Stimulated activated naive B cell treated with anti-CD40 and anti-IgM and Interleukin-4, amounts not matched to agents 10 μg/mL and 1 μg/mL and 100 μg/mL, for 72 hours (primary cell): ENCODE results near the gene CYB5B.
"Not testable (repeated sequence)": the region's sequence is repeated elsewhere in the genome, so short reads cannot be mapped to it uniquely, and the experiment has no call there.

ENCODE experiments used
- ATAC-seq, 2 donors: fragments of 150-1000 bp; cut with Tn5 transposase; replicated peaks; 2 replicates each; pipeline ENCODE4 v1.10.0; 2021; ENCODE audit warnings: moderate library complexity in 1 of 2
- DNase-seq: peaks from one replicate; pipeline ENCODE4 v3.0.0; 2021
- H3K27ac Mint-ChIP-seq: one replicate; pipeline ENCODE4 v1.8.0; 2022; ENCODE audit warnings: mild to moderate bottlenecking, mixed read lengths
- H3K27me3 Mint-ChIP-seq, 2 donors: one replicate each; pipeline ENCODE4 v1.8.0; 2022; ENCODE audit warnings: mixed read lengths in 2 of 2
- H3K36me3 Mint-ChIP-seq, 2 donors: one replicate each; pipeline ENCODE4 v1.8.0; 2022; ENCODE audit warnings: mixed read lengths in 2 of 2, mild to moderate bottlenecking in 1 of 2
- H3K4me1 Mint-ChIP-seq, 2 donors: one replicate each; pipeline ENCODE4 v1.8.0; 2022; ENCODE audit warnings: mixed read lengths in 2 of 2, mild to moderate bottlenecking in 1 of 2
- H3K4me3 Mint-ChIP-seq, 2 donors: one replicate each; pipeline ENCODE4 v1.8.0; 2022; ENCODE audit warnings: mild to moderate bottlenecking in 2 of 2, mixed read lengths in 2 of 2, moderate library complexity in 1 of 2
- H3K9me3 Mint-ChIP-seq, 2 donors: one replicate each; pipeline ENCODE4 v1.8.0; 2022; ENCODE audit warnings: mixed read lengths in 2 of 2, mild to moderate bottlenecking in 1 of 2

Gene CYB5B

DNA sequence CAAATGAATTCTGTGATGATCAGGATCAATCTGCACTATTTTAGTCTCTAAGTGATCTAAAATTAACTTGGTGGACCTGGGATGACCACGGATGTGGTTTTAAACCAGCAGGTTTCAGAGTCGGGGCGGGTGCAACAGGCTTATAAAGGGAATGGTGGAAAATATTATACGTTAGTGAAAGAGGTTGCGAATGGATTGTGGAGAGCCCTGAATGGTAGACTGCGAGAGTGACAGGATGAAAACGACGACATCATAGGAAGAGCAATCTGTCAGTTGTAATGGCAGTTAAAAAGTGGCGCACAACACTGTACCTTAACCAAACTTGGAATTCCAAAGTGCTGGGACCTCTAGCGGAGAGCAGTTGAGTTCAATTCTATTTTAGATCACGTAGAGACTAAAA lies 1.2 kb upstream of the CYB5B start:
- DNase-seq (no peak), ATAC-seq (no peak)
- Mint-ChIP-seq H3K36me3 (peaks cover 13 to 19% of the 10 kb centered on the region in 2 donors), H3K4me3 (peak overlapping the region; percentile 49 to 58), H3K4me1 (peaks cover 11 to 27% of the 10 kb centered on the region in 2 donors), H3K27ac (no peak overlapping the region), H3K27me3 (no peaks in the 10 kb centered on the region), H3K9me3 (peaks cover 0 to 3% of the 10 kb centered on the region in 2 donors)

DNA sequence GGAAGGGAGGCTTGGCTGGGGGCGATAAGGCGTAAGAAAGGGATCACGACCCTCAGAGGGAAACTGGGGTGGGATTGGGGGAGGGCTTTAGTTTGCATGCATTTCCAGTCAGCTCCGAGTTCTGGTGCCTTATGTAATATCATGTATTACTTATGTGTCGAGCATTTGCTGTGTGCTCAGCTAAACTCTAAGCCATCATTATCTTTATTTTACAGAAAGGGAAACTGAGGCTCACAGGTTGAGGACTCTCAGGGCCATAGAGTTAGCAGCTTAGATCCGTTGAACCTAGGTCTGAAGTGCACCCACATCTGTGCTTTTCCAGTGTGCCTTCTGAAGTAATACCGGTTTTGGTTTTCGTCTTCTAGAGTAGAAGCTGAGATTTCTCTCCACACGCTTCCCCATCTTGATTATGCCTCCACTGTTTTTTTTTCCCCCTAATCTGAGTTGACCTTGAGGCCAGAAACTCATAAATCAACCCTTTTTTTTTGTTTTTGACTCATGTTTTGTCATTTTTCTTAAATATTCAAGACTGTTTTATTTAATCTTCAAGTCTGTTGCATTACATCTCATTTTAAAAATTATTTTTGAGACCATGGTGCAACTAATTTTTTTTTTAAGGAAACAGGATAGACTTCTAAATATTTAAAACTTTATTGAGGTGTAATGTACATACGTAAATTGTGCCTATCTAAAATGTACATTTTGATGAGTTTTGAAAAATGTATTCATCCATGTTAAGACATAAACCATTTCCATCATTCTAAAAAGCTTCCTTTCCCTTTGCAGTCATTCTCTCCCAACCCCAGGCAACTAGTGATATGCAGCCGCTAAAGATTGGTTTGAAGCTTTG lies 741 bp downstream of the CYB5B start:
- DNase-seq (no peak), ATAC-seq (no peak)
- H3K4me3 Mint-ChIP-seq, result peak overlapping the region; percentile 95 to 98
- no peaks in the 10 kb centered on the region for H3K27me3 Mint-ChIP-seq
- H3K27ac Mint-ChIP-seq, result peak overlapping the region; percentile 98
- H3K4me1 Mint-ChIP-seq, result peaks cover 16 to 27% of the 10 kb centered on the region in 2 donors
- H3K9me3 Mint-ChIP-seq, result peaks cover 7 to 10% of the 10 kb centered on the region in 2 donors
- peaks cover 30 to 37% of the 10 kb centered on the region in 2 donors for H3K36me3 Mint-ChIP-seq

DNA sequence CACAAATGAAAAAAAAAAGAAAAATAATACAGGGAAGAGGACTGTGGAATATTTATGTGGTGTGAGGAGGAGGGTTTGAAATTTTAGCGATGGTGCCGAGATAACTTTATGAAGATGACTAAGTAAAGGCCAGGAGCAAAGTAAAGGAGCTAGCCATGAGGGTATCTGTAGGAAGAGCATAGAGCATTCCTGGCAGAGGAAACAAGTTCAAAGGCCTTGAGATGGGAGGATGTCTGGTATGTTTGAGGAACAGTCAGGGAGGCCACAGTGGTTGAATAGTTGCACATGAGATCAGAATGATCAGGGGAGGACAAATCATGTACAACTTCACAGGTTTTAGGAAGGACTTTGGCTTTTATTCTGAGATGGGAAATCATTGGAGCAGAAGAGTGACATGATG lies 4.2 kb downstream of the CYB5B start:
- Mint-ChIP-seq H3K4me3 (no peak overlapping the region), H3K36me3 (peaks cover 36 to 52% of the 10 kb centered on the region in 2 donors), H3K27ac (no peak overlapping the region), H3K27me3 (no peaks in the 10 kb centered on the region), H3K4me1 (peaks cover 16 to 24% of the 10 kb centered on the region in 2 donors), H3K9me3 (peaks cover 7% of the 10 kb centered on the region in 2 donors)
- DNase-seq (no peak), ATAC-seq (no peak)

DNA sequence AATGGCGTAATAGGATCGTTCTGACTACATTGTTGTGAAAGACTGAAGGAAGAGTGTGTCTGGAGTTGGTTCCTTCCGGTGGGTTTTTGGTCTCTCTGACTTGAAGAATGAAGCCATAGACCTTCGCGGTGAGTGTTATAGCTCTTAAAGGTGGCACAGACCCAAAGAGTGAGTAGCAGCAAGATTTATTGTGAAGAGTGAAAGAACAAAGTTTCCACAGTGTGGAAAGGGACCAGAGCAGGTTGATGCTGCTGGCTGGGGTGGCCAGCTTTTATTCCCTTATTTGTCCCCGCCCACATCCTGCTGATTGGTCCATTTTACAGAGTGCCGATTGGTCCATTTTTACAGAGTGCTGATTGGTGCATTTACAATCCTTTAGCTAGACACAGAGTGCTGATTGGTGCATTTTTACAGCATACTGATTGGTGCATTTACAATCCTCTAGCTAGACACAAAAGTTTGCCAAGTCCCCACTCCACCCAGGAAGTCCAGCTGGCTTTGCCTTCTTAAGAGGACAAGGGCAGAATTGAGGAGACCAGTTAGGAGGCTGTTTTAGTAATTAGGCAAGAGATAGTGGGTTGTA lies 4.7 kb downstream of the CYB5B start:
- Mint-ChIP-seq H3K4me1 (peaks cover 14 to 28% of the 10 kb centered on the region in 2 donors), H3K36me3 (peaks cover 36 to 54% of the 10 kb centered on the region in 2 donors)
- not testable (repeated sequence) for ATAC-seq, H3K27ac Mint-ChIP-seq, H3K4me3 Mint-ChIP-seq, DNase-seq, H3K9me3 Mint-ChIP-seq, H3K27me3 Mint-ChIP-seq

DNA sequence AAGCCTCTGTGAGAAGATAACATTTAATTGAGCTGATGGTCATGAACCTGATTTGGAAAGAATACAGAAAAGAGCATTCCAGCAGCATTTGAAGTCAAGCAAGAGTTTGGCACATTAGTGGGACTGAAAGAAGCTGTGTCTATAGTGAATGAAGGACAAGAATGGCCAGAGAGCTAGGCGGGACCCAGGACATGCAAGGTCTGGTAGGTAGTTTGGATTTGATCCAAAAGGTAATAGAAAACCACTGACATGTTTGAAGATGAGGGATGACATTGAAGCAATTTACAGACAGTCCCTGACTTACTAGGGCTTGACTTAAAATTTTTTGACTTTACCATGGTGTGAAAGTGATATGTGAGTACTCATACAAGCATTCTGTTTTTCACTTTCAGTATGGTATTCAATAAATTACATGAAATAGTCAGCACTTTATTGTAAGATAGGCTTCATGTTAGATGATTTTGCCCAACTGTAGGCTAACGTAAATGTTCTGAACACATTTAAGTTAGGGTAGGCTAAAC lies 7.6 kb downstream of the CYB5B start:
- Mint-ChIP-seq H3K4me3 (no peak overlapping the region), H3K27ac (no peak overlapping the region), H3K27me3 (no peaks in the 10 kb centered on the region), H3K9me3 (peaks cover 7% of the 10 kb centered on the region in 2 donors), H3K36me3 (peaks cover 40 to 54% of the 10 kb centered on the region in 2 donors), H3K4me1 (peaks cover 20 to 38% of the 10 kb centered on the region in 2 donors)
- ATAC-seq, result no peak
- DNase-seq, result no peak

DNA sequence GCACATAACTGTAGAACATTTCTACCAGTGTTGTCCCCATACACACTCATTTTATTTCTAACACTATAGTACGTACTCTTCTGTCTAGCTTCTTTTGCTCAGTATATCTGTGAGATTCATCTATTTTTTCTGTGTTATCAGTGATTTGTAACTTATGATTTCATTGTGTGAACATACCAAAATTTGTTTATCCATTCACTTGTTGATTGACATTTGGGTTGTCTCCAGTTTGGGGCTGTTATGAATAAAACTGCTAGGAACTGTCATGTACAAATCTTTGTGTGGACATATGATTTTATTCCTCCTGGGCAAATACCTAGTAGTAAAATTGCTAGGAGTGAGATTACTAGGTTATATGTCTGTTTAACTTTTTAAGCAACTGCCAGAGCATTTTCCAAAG lies 9.6 kb downstream of the CYB5B start:
- Mint-ChIP-seq H3K27ac (no peak overlapping the region), H3K4me3 (no peak overlapping the region), H3K36me3 (peaks cover 32 to 49% of the 10 kb centered on the region in 2 donors), H3K4me1 (peaks cover 24 to 55% of the 10 kb centered on the region in 2 donors), H3K27me3 (no peaks in the 10 kb centered on the region), H3K9me3 (peaks cover 0 to under 1% of the 10 kb centered on the region in 2 donors)
- ATAC-seq (no peak), DNase-seq (no peak)

DNA sequence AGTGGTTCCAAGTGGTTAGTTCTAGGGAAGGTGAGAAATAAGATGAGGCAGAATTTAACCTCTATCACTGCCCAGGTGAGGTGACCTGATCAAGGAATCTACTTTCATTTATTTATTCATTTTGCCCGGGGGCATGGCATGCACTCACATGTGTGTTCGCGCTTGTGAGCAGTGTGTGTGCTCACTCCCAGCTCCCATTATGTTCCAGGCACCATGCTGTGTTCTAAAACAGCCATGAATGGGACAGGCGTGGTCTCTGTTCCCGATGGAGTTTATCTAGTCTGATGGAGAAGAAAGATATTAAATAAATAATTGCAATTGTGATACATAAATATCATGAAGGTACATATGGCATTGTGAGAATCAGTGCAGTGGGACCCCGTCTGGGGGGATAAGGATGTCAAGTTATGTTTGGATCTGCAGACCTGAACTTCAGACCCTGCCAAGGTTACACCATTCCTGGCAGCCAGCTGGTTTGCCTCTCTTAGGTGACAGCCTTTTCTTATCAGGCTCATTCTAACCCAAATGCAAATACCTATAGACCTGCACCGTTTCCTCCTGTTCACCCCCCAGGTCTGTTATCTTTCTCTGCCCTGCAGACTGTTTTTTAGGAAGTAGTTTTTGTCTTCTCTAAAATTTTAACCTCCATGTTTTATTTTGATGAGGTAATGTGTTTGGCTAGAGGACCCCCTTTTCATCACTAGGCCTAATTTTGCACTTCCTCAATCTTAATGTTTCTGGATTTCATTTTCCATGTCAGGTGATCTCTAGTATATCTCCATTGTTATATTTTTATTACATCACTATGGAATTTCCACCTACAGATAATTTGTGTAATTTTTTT lies 11.8 kb downstream of the CYB5B start:
- Mint-ChIP-seq H3K27ac (peak overlapping the region; percentile 59), H3K9me3 (no peaks in the 10 kb centered on the region), H3K4me1 (peaks cover 25 to 70% of the 10 kb centered on the region in 2 donors), H3K36me3 (peaks cover 26 to 42% of the 10 kb centered on the region in 2 donors), H3K4me3 (no peak overlapping the region), H3K27me3 (no peaks in the 10 kb centered on the region)
- ATAC-seq (peak in 1 of 2 donors; percentile 10), DNase-seq (no peak)

DNA sequence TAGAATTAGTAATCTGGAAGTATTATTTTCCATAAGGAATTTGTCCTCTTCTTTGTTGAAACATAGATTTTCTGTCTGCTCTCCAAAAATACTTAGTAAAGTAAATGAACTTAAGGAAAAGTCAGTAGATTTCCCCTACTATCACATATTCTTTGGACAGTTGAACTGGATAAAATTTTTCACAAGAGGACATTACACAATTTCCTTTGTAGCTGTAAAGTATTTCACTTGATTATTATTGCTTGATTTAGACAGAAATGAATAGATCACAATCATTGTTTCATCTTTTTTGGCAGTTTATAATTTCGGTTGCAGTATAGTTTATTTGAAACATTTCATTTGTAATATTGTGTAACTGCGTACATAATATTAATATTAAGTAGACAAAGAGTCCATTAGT lies 12.5 kb downstream of the CYB5B start:
- no peak overlapping the region for H3K4me3 Mint-ChIP-seq
- no peaks in the 10 kb centered on the region for H3K27me3 Mint-ChIP-seq
- H3K36me3 Mint-ChIP-seq, result peaks cover 23 to 37% of the 10 kb centered on the region in 2 donors
- no peaks in the 10 kb centered on the region for H3K9me3 Mint-ChIP-seq
- H3K4me1 Mint-ChIP-seq, result peaks cover 25 to 75% of the 10 kb centered on the region in 2 donors
- peak overlapping the region; percentile 59 for H3K27ac Mint-ChIP-seq
- ATAC-seq, result no peak
- DNase-seq, result no peak

DNA sequence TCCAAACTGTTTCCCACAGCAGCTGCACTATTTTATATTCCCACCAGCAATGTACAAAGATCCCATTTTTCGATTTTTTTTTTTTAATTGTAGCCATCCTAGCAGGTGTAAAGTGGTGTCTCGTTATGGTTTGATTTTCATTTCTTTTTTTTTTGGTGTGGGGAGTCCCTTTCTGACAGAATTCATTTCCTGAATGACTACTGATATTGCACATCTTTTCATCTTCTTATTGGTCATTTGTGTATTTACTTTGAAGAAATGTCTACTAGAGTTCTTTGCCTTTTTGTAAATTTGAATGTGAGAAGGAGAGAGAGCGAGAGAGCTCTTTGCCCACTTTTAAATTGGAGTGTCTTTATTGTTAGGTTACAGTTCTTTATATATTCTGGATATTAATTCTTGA lies 14.0 kb downstream of the CYB5B start:
- DNase-seq (no peak), ATAC-seq (peak; percentile 70 to 83)
- Mint-ChIP-seq H3K27ac (peak overlapping the region; percentile 10), H3K27me3 (no peaks in the 10 kb centered on the region), H3K4me1 (peaks cover 22 to 75% of the 10 kb centered on the region in 2 donors), H3K9me3 (no peaks in the 10 kb centered on the region), H3K4me3 (peak overlapping the region; percentile 1 to 40), H3K36me3 (peaks cover 23 to 30% of the 10 kb centered on the region in 2 donors)

DNA sequence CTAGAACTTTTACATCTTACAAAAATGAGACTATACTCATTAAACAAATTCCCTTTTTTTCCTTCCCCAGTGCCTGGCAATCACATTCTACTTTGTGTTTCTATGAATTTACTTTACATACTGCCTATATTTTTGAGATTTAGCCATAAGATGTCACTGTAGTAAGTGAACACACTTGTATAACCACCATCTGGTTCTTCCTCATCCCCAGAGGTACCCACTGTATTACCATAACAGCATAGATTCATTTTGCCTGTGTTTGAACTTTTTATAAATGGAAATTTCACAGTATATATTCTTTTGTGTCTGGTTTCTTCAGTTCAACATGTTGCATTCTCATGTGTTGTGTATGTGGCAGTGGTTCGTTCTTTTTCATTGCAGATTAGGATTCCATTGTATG lies 15.8 kb downstream of the CYB5B start:
- H3K27ac Mint-ChIP-seq, result no peak overlapping the region
- no peaks in the 10 kb centered on the region for H3K27me3 Mint-ChIP-seq
- no peak overlapping the region for H3K4me3 Mint-ChIP-seq
- H3K36me3 Mint-ChIP-seq, result peaks cover 23 to 31% of the 10 kb centered on the region in 2 donors
- no peaks in the 10 kb centered on the region for H3K9me3 Mint-ChIP-seq
- H3K4me1 Mint-ChIP-seq, result peaks cover 28 to 72% of the 10 kb centered on the region in 2 donors
- ATAC-seq (no peak), DNase-seq (no peak)

DNA sequence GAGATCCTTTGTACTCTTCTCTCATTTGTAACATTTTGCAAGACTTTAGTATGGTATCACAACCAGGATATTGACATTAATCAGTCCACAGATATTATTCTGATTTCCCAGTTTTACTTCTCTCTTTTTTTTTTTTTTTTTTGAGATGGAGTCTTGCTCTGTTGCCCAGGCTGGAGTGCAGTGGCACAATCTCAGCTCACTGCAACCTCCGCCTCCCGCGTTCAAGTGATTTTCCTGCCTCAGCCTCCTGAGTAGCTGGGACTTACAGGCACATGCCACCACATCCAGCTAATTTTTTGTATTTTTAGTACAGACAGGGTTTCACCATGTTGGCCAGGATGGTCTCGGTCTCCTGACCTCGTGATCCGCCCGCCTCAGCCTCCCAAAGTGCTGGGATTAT lies 16.6 kb downstream of the CYB5B start:
- H3K4me1 Mint-ChIP-seq, result peaks cover 26 to 67% of the 10 kb centered on the region in 2 donors
- DNase-seq, ATAC-seq, H3K27ac Mint-ChIP-seq, H3K27me3 Mint-ChIP-seq, H3K9me3 Mint-ChIP-seq, H3K4me3 Mint-ChIP-seq: not testable (repeated sequence)
- peaks cover 21 to 29% of the 10 kb centered on the region in 2 donors for H3K36me3 Mint-ChIP-seq

DNA sequence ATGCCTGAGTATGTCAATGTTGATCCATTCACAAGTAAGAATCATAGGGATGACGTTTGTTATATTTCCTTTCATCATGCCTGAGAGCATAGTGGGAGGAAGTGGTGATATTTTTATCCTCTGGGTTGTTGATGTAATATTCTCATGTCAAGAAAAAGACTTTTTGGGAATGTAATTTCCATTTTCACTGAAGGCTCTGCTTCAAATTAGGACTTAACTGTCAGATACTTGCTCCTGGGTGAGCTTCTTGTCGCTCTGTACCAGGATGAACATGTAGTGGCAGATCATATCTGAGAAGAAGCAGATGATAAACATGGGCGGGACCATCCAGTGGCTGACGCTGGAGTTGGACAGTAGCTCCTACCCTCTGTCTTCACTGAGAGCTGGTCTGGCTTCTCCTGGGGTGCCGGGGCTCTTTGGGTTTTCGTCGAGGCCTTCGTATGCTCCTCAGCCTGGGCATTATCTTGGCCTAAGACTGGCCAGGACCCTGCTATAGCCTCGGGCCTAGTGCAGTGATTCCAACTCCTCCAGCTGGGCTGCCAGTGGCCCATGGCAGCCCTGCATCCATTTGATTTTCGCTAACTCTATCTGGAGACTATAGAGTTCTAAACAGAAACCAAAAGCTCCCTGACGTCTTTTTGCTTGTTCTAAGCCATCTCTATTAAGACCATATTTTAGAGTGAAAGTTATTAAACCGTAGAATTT lies 19.7 kb downstream of the CYB5B start:
- DNase-seq (no peak), ATAC-seq (peak; percentile 45 to 57)
- Mint-ChIP-seq H3K36me3 (peaks cover 25% of the 10 kb centered on the region in 2 donors), H3K4me3 (peak overlapping the region; percentile 53 to 69), H3K4me1 (peaks cover 11 to 37% of the 10 kb centered on the region in 2 donors), H3K27me3 (no peaks in the 10 kb centered on the region), H3K9me3 (no peaks in the 10 kb centered on the region), H3K27ac (peak overlapping the region; percentile 84)

DNA sequence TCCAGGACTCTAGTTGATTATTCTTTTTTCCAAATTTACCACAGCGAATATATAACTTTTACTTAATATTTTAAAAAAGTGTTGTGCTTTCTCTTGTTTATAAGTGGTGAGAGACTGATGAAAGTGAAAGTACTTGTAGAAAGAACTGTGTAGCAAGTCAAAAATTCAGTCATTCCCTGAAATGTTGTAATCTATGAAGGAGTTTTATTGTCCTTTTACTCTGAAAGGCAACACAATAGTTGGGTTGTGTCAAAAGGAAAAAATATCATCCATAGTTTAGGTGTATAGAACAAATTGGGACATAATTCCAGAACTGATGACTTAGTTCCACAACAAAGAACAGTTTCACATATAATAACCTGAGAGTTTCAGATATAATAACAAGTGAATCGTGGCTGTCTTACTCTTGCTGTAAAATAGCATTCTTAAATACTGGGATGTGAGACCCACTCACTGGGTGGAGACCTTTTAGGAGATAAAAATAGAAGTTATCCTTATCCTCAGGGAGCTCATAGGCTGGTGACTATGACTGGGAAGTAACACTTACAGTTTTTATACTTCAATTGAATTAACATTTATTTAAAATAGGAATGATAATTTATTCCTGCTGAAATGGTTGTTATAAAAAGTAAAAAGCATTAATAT lies 20.6 kb downstream of the CYB5B start:
- Mint-ChIP-seq H3K27ac (no peak overlapping the region), H3K27me3 (no peaks in the 10 kb centered on the region), H3K4me3 (no peak overlapping the region), H3K9me3 (no peaks in the 10 kb centered on the region), H3K4me1 (peaks cover 11 to 34% of the 10 kb centered on the region in 2 donors), H3K36me3 (peaks cover 30 to 32% of the 10 kb centered on the region in 2 donors)
- ATAC-seq, result no peak
- no peak for DNase-seq
